Suprapubic skin (tissue), 4 donors: ENCODE results near the gene TBATA. TPM values are rescaled to one million over a fixed set of nuclear protein-coding genes. Genes with fewer than 3 reads are reported as not detected.

Experiments used
- DNase-seq, 2 donors: peaks; one replicate each; pipeline ENCODE4 v3.0.0-alpha.2; 2019; ENCODE audit warnings: low spot score in 2 of 2
- H3K27ac ChIP-seq: fragments of 200-600 bp; sonication (generic); one replicate; pipeline ENCODE4 v1.5.1; 2019
- H3K27me3 ChIP-seq: fragments of 200-600 bp; sonication (generic); one replicate; pipeline ENCODE4 v1.5.1; 2019
- H3K36me3 ChIP-seq: fragments of 200-600 bp; sonication (generic); one replicate; pipeline ENCODE4 v1.5.1; 2019
- H3K4me1 ChIP-seq: fragments of 200-600 bp; sonication (generic); one replicate; pipeline ENCODE4 v1.5.1; 2019
- H3K4me3 ChIP-seq: fragments of 200-600 bp; sonication (generic); one replicate; pipeline ENCODE4 v1.5.1; 2019; ENCODE audit warnings: mild to moderate bottlenecking
- H3K9me3 ChIP-seq: fragments of 200-600 bp; sonication (generic); one replicate; pipeline ENCODE4 v1.5.1; 2019
- EP300 ChIP-seq: sonication (generic); formaldehyde crosslinking; IDR thresholded peaks from one replicate; pipeline ENCODE4 v1.6.1; 2017; ENCODE audit warnings: antibody characterized with exemption
- POLR2A ChIP-seq, 2 donors: fragments of 450-650 bp; IDR thresholded peaks; one replicate each; pipeline ENCODE4 v1.6.1; 2017; ENCODE audit warnings: antibody characterized with exemption in 2 of 2, mild to moderate bottlenecking in 2 of 2, moderate library complexity in 2 of 2
- POLR2AphosphoS5 ChIP-seq, 3 donors: sonication (generic); formaldehyde crosslinking; IDR thresholded peaks; one replicate each; pipeline ENCODE4 v1.6.1; 2017; ENCODE audit warnings: antibody characterized with exemption in 3 of 3
- WGBS: methylation state at CpG from one replicate; pipeline ENCODE4 v1.1.5; 2018; 5-methylcytosine and 5-hydroxymethylcytosine counted together
- total RNA-seq, 4 donors: library from RNA; depleted of rRNA; stranded (reverse); fragments of >200 nt; gene quantifications; one replicate each; pipeline ENCODE4 v1.1.0, GENCODE V29; 2016
- TF ChIP-seq, protein P1 (sequence below), 2 donors: fragments of 200-600 bp in 1 of 2; fragments of 450-650 bp in 1 of 2; sonication (generic) in 1 of 2; IDR thresholded peaks; one replicate each; pipeline ENCODE4 v1.5.1; 2016 to 2019; ENCODE audit warnings: antibody characterized with exemption in 2 of 2, mild to moderate bottlenecking in 1 of 2, moderate library complexity in 1 of 2

The TBATA gene
- total RNA-seq, 4 donors from 2014 or later: 0.68 TPM; not detected in 3

DNA sequence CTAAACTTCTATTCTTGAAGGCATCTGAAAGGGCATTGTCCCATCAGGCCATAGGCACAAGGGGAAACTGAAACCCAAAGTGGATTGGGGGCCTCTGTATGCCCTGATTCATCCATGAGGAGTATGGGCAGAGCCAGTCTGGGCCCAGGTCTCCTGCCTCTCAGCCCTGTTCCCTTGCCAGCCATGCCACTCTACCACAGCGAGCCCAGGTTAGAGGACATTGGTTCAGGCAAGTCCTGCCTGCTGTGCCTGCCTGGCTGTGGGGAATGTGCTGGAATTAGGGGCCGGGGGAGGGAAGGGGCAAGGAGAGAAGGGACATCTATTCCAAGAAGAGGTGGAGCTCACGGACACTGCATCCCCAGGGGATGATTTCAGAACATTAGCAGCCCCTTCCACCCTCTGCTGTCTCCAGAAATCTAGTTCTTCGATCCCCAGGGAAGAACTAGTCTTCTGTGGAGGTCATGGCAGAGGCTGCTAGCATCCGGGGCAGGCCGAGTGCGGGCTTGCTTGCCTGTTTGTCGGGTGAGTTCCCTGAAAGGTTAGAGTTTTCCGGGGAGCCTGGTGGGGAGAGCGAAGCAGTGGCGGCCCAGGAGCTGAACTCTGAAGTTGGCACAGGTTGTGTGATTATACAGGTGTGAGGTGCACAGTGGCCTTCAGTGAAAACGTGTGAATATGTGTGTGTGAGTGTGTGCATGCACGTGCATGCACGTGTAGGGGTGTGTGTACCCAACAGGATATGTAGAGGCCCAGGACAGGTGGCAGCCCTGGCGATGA, 37.8 kb downstream of the TBATA start:
- Histone ChIP-seq H3K4me3 (no peak overlapping the region), H3K27ac (no peak overlapping the region), H3K27me3 (no peaks in the 10 kb centered on the region), H3K9me3 (no peaks in the 10 kb centered on the region), H3K4me1 (peaks cover 19% of the 10 kb centered on the region), H3K36me3 (no peaks in the 10 kb centered on the region)
- no peak for DNase-seq
- TF ChIP-seq, protein P1, sequence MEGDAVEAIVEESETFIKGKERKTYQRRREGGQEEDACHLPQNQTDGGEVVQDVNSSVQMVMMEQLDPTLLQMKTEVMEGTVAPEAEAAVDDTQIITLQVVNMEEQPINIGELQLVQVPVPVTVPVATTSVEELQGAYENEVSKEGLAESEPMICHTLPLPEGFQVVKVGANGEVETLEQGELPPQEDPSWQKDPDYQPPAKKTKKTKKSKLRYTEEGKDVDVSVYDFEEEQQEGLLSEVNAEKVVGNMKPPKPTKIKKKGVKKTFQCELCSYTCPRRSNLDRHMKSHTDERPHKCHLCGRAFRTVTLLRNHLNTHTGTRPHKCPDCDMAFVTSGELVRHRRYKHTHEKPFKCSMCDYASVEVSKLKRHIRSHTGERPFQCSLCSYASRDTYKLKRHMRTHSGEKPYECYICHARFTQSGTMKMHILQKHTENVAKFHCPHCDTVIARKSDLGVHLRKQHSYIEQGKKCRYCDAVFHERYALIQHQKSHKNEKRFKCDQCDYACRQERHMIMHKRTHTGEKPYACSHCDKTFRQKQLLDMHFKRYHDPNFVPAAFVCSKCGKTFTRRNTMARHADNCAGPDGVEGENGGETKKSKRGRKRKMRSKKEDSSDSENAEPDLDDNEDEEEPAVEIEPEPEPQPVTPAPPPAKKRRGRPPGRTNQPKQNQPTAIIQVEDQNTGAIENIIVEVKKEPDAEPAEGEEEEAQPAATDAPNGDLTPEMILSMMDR (IDR thresholded peaks at IDR 0.05): no peak
- TF ChIP-seq EP300 (no peak), POLR2A (IDR thresholded peaks at IDR 0.05) (no peak), POLR2AphosphoS5 (IDR thresholded peaks at IDR 0.05) (no peak)
- whole genome bisulfite sequencing: 74% methylated on average over 15 of the region's 15 CpGs

DNA sequence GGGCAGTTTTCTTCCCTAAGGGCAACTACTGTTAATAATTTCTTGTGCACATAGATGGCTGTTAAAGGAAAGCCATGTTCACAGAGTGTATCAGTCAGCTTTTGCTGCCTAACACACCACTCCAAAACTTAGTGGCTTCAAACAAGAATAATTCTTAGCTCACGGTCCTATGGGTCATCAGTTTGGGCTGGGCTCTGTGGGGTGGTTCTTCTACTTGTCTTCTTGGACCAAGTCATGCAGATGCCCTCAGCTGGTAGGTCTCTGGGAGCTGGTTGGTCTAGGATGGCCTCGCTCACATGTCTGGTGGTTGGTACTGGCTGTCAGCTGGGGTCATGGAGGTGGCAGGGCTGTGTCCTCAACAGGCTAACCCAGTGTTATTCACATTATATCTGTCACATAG, 39.6 kb downstream of the TBATA start:
- DNase-seq: no peak
- Histone ChIP-seq H3K27me3 (no peaks in the 10 kb centered on the region), H3K9me3 (no peaks in the 10 kb centered on the region), H3K36me3 (no peaks in the 10 kb centered on the region), H3K4me3 (no peak overlapping the region), H3K27ac (no peak overlapping the region), H3K4me1 (peaks cover 23% of the 10 kb centered on the region)
- WGBS: 100% methylated on average over 2 of the region's 2 CpGs
- no peak for TF ChIP-seq POLR2AphosphoS5 (IDR thresholded peaks at IDR 0.05)
- no peak for TF ChIP-seq POLR2A (IDR thresholded peaks at IDR 0.05)
- TF ChIP-seq, protein P1 (IDR thresholded peaks at IDR 0.05): no peak

DNA sequence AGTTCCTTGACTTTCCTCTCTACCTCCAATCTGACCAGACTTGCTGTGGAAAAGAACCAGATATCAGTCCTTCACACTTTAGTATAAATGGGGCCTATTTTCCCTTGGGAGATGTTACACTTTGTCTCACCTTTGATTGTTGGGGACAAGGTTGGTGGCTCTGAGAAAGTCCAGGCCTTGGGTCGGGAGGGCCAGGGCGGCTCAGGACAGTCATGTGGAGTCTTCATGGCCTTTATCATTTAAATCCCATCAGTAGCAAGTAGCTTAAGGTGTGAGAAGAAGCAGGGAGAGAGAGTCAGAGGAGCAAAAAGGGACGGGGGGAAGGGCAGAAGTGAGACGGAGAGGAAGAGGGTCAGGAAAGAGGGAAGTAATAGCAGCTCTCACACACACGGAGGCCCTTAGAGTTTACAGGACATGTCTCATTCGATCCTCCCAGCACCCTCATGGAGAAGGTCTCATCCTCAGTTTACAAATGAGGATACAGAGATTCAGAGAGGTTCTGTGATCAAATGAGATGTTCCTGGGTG, 40.5 kb downstream of the TBATA start:
- WGBS: 69% methylated on average over 6 of the region's 6 CpGs

DNA sequence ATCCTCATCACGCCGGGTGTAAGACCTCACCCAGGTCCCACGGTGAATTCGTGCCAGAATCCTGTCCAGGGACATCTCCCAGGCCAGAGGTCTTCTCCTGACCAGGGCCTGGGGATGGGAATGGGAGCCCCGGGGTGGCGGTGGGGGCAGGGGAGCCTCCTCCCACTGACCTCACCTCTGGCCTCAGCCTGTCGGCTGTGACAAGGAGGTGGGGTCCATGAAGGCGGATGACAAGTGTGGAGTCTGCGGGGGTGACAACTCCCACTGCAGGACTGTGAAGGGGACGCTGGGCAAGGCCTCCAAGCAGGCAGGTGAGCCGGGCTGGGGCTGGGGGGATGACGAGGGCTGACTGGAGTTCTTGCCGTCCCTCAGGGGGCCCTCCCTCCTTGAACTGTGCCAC, 41.3 kb downstream of the TBATA start:
- Histone ChIP-seq H3K4me1 (peaks cover 23% of the 10 kb centered on the region), H3K9me3 (no peaks in the 10 kb centered on the region), H3K36me3 (no peaks in the 10 kb centered on the region), H3K4me3 (no peak overlapping the region), H3K27ac (no peak overlapping the region), H3K27me3 (no peaks in the 10 kb centered on the region)
- DNase-seq: no peak
- TF ChIP-seq POLR2AphosphoS5 (IDR thresholded peaks at IDR 0.05) (no peak), EP300 (no peak), POLR2A (IDR thresholded peaks at IDR 0.05) (no peak)
- TF ChIP-seq, protein P1 (IDR thresholded peaks at IDR 0.05): no peak
- 92% methylated on average over 8 of the region's 13 CpGs for WGBS

More for the DNA sequence above, 40.5 kb downstream of the TBATA start:
- H3K27me3 ChIP-seq: no peaks in the 10 kb centered on the region
- peaks cover 23% of the 10 kb centered on the region for H3K4me1 ChIP-seq
- TF ChIP-seq, protein P1 (IDR thresholded peaks at IDR 0.05): no peak
- TF ChIP-seq POLR2AphosphoS5 (IDR thresholded peaks at IDR 0.05): no peak
- no peak for TF ChIP-seq POLR2A (IDR thresholded peaks at IDR 0.05)
- TF ChIP-seq EP300: no peak
- H3K36me3 ChIP-seq: no peaks in the 10 kb centered on the region
- H3K9me3 ChIP-seq: no peaks in the 10 kb centered on the region
- no peak overlapping the region for H3K4me3 ChIP-seq
- H3K27ac ChIP-seq: no peak overlapping the region
- DNase-seq: no peak

DNA sequence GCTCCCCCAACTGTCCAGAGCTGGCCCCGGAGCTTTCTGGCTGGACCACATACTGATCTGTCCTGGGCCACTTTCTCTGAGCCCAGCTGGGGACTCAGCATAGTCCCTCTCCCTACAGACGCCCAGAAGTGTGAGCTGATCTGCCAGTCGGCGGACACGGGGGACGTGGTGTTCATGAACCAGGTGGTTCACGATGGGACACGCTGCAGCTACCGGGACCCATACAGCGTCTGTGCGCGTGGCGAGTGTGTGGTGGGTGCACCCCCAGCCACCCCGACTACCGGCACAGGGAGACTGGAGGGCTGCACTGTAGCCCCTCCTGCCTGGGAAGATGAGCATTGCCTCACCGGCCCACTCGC, 41.8 kb downstream of the TBATA start:
- Histone ChIP-seq H3K27me3 (no peaks in the 10 kb centered on the region), H3K4me3 (no peak overlapping the region), H3K27ac (no peak overlapping the region), H3K9me3 (no peaks in the 10 kb centered on the region), H3K36me3 (no peaks in the 10 kb centered on the region), H3K4me1 (peaks cover 23% of the 10 kb centered on the region)
- TF ChIP-seq, protein P1 (IDR thresholded peaks at IDR 0.05): no peak
- TF ChIP-seq EP300: no peak
- 78% methylated on average over 1 of the region's 17 CpGs for WGBS
- no peak for DNase-seq
